Measurements from ENCODE around the gene PMEPA1. TPM values are rescaled to one million over a fixed set of nuclear protein-coding genes. Genes with fewer than 3 reads are reported as not detected.

Gene PMEPA1
- total RNA-seq, 1 donor, result 23.5 TPM

- Histone ChIP-seq H3K27ac (ENCODE audit: low read depth, low read length) (no peak within 1 kb of the TSS), H3K4me2 (ENCODE audit: insufficient read depth, low read length) (no peak within 1 kb of the TSS), H2AFZ (ENCODE audit: low read length) (no peak within 1 kb of the TSS), H3K27me3 (ENCODE audit: insufficient read depth, low read length) (peaks cover 4% of the 10 kb centered on the region), H3K79me2 (ENCODE audit: insufficient read depth, low read length) (no peaks in the 10 kb centered on the region), H3K4me3 (ENCODE audit: insufficient read depth, low read length) (no peak within 1 kb of the TSS), H4K20me1 (ENCODE audit: insufficient read depth, low read length) (no peaks in the 10 kb centered on the region), H3K4me1 (ENCODE audit: insufficient read depth, low read length) (no peaks in the 10 kb centered on the region), H3K36me3 (ENCODE audit: insufficient read depth, low read length) (no peaks in the 10 kb centered on the region), H3K9me3 (ENCODE audit: low read depth, low read length) (no peaks in the 10 kb centered on the region)
- no peak for DNase-seq (ENCODE audit: insufficient read length, low spot score, missing footprints)
- no peak for TF ChIP-seq CTCF (IDR thresholded peaks at IDR 0.05; ENCODE audit: extremely low read depth, low read depth, low read length)
Measured at GRCh38 chr20:57620274-57620990, 89.4 kb downstream of the PMEPA1 start, which contains the start of gene ZBP1. TSS of gene ZBP1 (minus strand) at chr20:57620426. CDS start at chr20:57620295, 131 bp downstream.

- DNase-seq (ENCODE audit: insufficient read length, low spot score, missing footprints), result no peak
- Histone ChIP-seq H3K4me3 (ENCODE audit: insufficient read depth, low read length) (no peak overlapping the region), H3K36me3 (ENCODE audit: insufficient read depth, low read length) (no peaks in the 10 kb centered on the region), H3K9me3 (ENCODE audit: low read depth, low read length) (no peaks in the 10 kb centered on the region), H3K27ac (ENCODE audit: low read depth, low read length) (no peak overlapping the region), H3K27me3 (ENCODE audit: insufficient read depth, low read length) (peaks cover 4% of the 10 kb centered on the region), H4K20me1 (ENCODE audit: insufficient read depth, low read length) (no peaks in the 10 kb centered on the region), H3K4me2 (ENCODE audit: insufficient read depth, low read length) (no peak overlapping the region), H3K79me2 (ENCODE audit: insufficient read depth, low read length) (no peaks in the 10 kb centered on the region), H2AFZ (ENCODE audit: low read length) (no peak overlapping the region), H3K4me1 (ENCODE audit: insufficient read depth, low read length) (no peaks in the 10 kb centered on the region)
- TF ChIP-seq CTCF (IDR thresholded peaks at IDR 0.05; ENCODE audit: extremely low read depth, low read depth, low read length), result no peak
Measured at GRCh38 chr20:57619051-57619831, 90.6 kb downstream of the PMEPA1 start.

GRCh38 chr20:57618764-57619050, 91.1 kb downstream of the PMEPA1 start:
- no peaks in the 10 kb centered on the region for H3K4me1 ChIP-seq (ENCODE audit: insufficient read depth, low read length)
- H3K27ac ChIP-seq (ENCODE audit: low read depth, low read length), result no peak overlapping the region

More at GRCh38 chr20:57618764-57619050, 91.1 kb downstream of the PMEPA1 start:
- H3K36me3 ChIP-seq (ENCODE audit: insufficient read depth, low read length), result no peaks in the 10 kb centered on the region
- TF ChIP-seq CTCF (IDR thresholded peaks at IDR 0.05; ENCODE audit: extremely low read depth, low read depth, low read length), result no peak
- H3K4me3 ChIP-seq (ENCODE audit: insufficient read depth, low read length), result no peak overlapping the region
- no peaks in the 10 kb centered on the region for H3K9me3 ChIP-seq (ENCODE audit: low read depth, low read length)
- H3K79me2 ChIP-seq (ENCODE audit: insufficient read depth, low read length), result no peaks in the 10 kb centered on the region
- no peak overlapping the region for H3K4me2 ChIP-seq (ENCODE audit: insufficient read depth, low read length)
- no peak overlapping the region for H2AFZ ChIP-seq (ENCODE audit: low read length)
- no peak for DNase-seq (ENCODE audit: insufficient read length, low spot score, missing footprints)
- peaks cover 4% of the 10 kb centered on the region for H3K27me3 ChIP-seq (ENCODE audit: insufficient read depth, low read length)
- no peaks in the 10 kb centered on the region for H4K20me1 ChIP-seq (ENCODE audit: insufficient read depth, low read length)
